ENCODE results near the gene SLC28A2. TPM values are rescaled to one million over a fixed set of nuclear protein-coding genes. Genes with fewer than 3 reads are reported as not detected.

SLC28A2 gene
- total RNA-seq, 1 experiment from 2014 or later, result not detected

DNA sequence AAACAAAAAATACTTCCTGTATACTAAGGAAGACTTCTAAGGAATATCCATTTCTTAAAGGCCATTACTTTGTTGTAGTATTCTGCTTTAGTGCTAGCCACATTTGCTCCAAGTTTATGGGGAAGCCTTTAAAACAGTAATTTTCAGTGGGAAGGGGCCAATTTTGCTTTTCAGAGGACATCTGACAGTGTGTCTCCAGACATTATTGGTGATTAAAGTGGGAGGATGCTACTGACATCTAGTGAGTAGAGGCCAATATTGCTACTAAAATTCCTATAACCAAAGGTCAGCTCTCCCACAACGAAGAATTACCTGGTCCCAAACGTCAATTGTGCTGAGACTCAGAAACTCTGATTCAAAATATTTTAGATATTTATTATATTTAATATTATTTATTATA, 24.8 kb downstream of the SLC28A2 start:
- Histone ChIP-seq H4K8ac (replicated peaks; ENCODE audit: insufficient read length, low read depth, low read length) (no peak overlapping the region), H3K9me3 (ENCODE audit: control insufficient read depth, low read depth, low read length) (no peaks in the 10 kb centered on the region), H3K14ac (ENCODE audit: insufficient read depth, low read length) (no peak overlapping the region), H4K5ac (ENCODE audit: insufficient read length, low read depth, low read length) (no peak overlapping the region), H4K20me1 (ENCODE audit: control insufficient read depth, insufficient read depth, insufficient read length) (no peaks in the 10 kb centered on the region), H2BK12ac (ENCODE audit: insufficient read length, low read depth, low read length) (no peak overlapping the region), H3K27me3 (ENCODE audit: insufficient read depth, low read length) (no peaks in the 10 kb centered on the region), H2BK20ac (ENCODE audit: low read depth, low read length, poor library complexity, severe bottlenecking) (no peak overlapping the region), H4K91ac (ENCODE audit: insufficient read length, low read depth, low read length) (no peak overlapping the region), H3K27ac (ENCODE audit: insufficient read length, low read depth, low read length) (no peak overlapping the region), H3K4me2 (ENCODE audit: insufficient read depth, insufficient read length, low read length) (no peak overlapping the region), H3K4me1 (ENCODE audit: insufficient read depth, low read length) (no peaks in the 10 kb centered on the region), H3K4ac (ENCODE audit: low read depth, low read length) (no peak overlapping the region), H3K79me2 (ENCODE audit: insufficient read depth, low read length) (no peaks in the 10 kb centered on the region), H2AFZ (ENCODE audit: low read length) (no peak overlapping the region), H2AK5ac (ENCODE audit: insufficient read length, low read length) (no peak overlapping the region), H3K23ac (ENCODE audit: insufficient read length, low read depth, low read length) (no peak overlapping the region), H3K23me2 (ENCODE audit: insufficient read length, low read depth, low read length, poor library complexity, severe bottlenecking) (no peaks in the 10 kb centered on the region), H3K18ac (ENCODE audit: insufficient read length, low read depth, low read length) (no peak overlapping the region), H2BK15ac (ENCODE audit: low read depth, low read length) (no peak overlapping the region), H3K9ac (ENCODE audit: extremely low read depth, insufficient read length, low read length) (no peak overlapping the region), H3K56ac (ENCODE audit: insufficient read length, low read depth, low read length) (no peak overlapping the region), H3T11ph (ENCODE audit: low read length) (no peak overlapping the region), H2BK5ac (ENCODE audit: insufficient read length, low read length) (no peak overlapping the region), H3K79me1 (ENCODE audit: insufficient read depth, low read depth, low read length, poor library complexity, severe bottlenecking) (no peaks in the 10 kb centered on the region), H2BK120ac (ENCODE audit: low read depth, low read length, poor library complexity, severe bottlenecking) (no peak overlapping the region)
- peaks cover 10% of the 10 kb centered on the region for H3K27me3 Mint-ChIP-seq (ENCODE audit: low read depth)
- no peaks in the 10 kb centered on the region for H3K36me3 Mint-ChIP-seq (ENCODE audit: insufficient read depth in 1 of 3, low read depth in 3 of 3)
- TF ChIP-seq, protein P1, sequence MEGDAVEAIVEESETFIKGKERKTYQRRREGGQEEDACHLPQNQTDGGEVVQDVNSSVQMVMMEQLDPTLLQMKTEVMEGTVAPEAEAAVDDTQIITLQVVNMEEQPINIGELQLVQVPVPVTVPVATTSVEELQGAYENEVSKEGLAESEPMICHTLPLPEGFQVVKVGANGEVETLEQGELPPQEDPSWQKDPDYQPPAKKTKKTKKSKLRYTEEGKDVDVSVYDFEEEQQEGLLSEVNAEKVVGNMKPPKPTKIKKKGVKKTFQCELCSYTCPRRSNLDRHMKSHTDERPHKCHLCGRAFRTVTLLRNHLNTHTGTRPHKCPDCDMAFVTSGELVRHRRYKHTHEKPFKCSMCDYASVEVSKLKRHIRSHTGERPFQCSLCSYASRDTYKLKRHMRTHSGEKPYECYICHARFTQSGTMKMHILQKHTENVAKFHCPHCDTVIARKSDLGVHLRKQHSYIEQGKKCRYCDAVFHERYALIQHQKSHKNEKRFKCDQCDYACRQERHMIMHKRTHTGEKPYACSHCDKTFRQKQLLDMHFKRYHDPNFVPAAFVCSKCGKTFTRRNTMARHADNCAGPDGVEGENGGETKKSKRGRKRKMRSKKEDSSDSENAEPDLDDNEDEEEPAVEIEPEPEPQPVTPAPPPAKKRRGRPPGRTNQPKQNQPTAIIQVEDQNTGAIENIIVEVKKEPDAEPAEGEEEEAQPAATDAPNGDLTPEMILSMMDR (conservative IDR thresholded peaks at IDR 0.05), result peak; percentile 52; the same call in 2 of the 3 replicates
- DNase-seq, result no peak
- no peak overlapping the region for H3K4me3 Mint-ChIP-seq
- no CpG with 5 or more reads among the region's 2 CpGs for WGBS (ENCODE audit: extremely low coverage, insufficient read length, low lambda C conversion rate)
- no peak overlapping the region for H3K27ac Mint-ChIP-seq
- H3K4me1 Mint-ChIP-seq, result peaks cover 4 to 7% of the 10 kb centered on the region in 2 experiments; a peak in 3 of 4 replicates
- H3K9me3 Mint-ChIP-seq, result no peaks in the 10 kb centered on the region

All from H9 (cell line).